22Rv1 (cell line): ENCODE results near the gene LARP4.

Source experiments
- H3K27ac ChIP-seq: fragments of 450-650 bp; 2 replicates; pipeline ENCODE4 v1.5.1; 2017
- ZFX ChIP-seq: fragments of 450-650 bp; IDR thresholded peaks from 2 replicates; pipeline ENCODE4 v1.6.1; 2017; ENCODE audit warnings: antibody characterized with exemption, borderline replicate concordance
- TF ChIP-seq, protein P1 (sequence below): fragments of 450-650 bp; IDR thresholded peaks from 2 replicates; pipeline ENCODE4 v1.5.1; 2017; ENCODE audit warnings: mild to moderate bottlenecking

LARP4 gene

DNA sequence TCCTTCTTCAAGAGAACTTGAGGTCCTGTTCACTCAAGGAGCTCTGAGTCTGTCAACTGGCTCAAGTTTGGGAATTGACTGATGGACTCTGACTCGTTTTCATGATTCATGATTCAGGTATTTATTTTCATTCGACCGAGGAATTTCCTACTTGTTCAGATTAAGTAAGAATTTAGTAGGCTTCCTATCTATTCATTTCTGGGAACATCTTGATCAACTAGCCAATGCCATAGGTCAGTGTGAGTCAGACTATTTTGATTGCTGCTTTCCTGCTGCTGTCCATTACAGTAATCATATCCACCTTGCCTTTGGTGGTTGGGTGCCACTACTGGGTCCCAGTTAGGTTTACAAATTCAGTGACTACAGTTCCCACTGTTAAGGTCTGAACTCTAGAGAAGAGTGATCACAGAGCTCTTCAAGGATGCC, 10.4 kb upstream of the LARP4 start:
- no peak overlapping the region for H3K27ac ChIP-seq
- TF ChIP-seq, protein P1, sequence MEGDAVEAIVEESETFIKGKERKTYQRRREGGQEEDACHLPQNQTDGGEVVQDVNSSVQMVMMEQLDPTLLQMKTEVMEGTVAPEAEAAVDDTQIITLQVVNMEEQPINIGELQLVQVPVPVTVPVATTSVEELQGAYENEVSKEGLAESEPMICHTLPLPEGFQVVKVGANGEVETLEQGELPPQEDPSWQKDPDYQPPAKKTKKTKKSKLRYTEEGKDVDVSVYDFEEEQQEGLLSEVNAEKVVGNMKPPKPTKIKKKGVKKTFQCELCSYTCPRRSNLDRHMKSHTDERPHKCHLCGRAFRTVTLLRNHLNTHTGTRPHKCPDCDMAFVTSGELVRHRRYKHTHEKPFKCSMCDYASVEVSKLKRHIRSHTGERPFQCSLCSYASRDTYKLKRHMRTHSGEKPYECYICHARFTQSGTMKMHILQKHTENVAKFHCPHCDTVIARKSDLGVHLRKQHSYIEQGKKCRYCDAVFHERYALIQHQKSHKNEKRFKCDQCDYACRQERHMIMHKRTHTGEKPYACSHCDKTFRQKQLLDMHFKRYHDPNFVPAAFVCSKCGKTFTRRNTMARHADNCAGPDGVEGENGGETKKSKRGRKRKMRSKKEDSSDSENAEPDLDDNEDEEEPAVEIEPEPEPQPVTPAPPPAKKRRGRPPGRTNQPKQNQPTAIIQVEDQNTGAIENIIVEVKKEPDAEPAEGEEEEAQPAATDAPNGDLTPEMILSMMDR = no peak
- TF ChIP-seq ZFX = no peak

GRCh38 chr12:50394469-50395029, 6.1 kb upstream of the LARP4 start:
- no peak for TF ChIP-seq ZFX
- TF ChIP-seq, protein P1 = no peak
- H3K27ac ChIP-seq = no peak overlapping the region

- no peak overlapping the region for H3K27ac ChIP-seq
- TF ChIP-seq, protein P1 = no peak
- TF ChIP-seq ZFX = no peak
Observed at GRCh38 chr12:50397117-50397650, 3.5 kb upstream of the LARP4 start.

DNA sequence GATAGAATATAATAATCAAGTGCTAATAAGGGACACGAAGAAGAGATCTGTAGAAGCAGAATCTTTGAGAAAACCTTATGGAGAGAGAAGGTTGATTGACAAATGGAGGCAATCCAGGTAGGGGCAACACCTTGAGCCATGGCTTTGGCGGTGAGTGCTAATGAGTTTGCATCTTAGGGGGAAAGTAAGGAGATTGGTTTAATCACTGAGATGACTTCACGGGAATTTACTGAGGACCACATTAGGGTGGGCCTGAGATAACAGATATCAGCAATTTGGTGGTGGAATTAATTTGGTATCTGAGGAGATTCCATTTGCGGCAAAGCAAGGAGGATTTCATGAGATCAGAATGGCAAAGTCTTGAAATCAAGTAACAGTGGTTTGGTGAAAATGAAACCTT, 1.8 kb upstream of the LARP4 start:
- TF ChIP-seq, protein P1 = no peak
- no peak for TF ChIP-seq ZFX
- H3K27ac ChIP-seq = no peak overlapping the region

DNA sequence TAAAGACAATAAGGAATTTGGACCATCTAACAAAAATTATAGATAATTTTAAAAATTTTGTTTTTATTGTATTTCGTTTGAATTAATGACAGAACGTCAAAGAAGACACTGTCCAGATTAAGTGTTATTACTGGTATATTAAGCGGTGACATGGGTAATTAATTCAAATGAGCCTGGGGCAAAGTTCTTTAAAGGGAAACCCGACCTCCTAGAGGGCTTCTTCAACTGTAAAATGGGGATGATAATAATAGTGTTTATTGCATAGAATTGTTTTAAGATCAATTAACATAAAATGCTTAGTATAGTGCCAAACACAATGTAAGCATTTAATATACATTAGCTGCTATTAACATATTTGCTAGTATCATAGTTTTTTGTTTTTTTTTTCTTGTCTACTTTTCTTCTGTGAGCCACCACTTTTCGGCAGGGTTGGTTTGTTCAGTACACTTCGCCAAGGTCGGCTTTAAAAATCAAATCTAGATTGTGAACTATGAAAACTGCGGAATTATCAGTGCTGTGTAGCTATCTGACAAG, 514 bp upstream of the LARP4 start:
- TF ChIP-seq, protein P1 = no peak
- TF ChIP-seq ZFX = no peak
- peak overlapping the region; percentile 96 for H3K27ac ChIP-seq

DNA sequence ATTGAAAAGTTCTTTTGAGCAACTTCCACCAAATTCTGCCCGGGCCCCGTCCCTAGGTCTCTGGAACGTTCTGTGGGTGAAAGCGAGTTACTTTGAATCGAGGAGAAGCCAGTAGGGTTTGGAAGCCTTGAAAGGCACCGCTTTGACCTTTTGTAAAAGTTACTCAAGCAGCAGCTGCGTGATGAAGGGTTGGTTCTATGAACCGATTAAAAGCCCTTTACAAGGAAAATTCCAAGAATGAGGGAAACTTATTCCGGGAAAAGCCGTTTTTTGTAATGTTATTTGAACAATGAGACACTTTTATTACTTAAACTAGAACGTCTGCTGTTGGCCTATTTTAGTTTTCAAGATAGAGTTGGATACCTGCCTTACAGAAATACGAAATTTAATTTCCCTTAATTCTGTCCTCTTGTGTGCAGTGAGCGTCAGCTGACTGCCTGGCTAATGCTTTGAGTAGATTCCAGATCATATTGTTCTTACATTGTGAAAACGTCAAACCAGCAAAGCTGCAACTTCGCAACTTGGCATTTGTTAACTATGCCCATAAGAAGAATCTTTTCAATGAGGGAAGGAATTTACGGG, 906 bp downstream of the LARP4 start:
- TF ChIP-seq, protein P1 = no peak
- TF ChIP-seq ZFX = no peak
- H3K27ac ChIP-seq = peak overlapping the region; percentile 96

DNA sequence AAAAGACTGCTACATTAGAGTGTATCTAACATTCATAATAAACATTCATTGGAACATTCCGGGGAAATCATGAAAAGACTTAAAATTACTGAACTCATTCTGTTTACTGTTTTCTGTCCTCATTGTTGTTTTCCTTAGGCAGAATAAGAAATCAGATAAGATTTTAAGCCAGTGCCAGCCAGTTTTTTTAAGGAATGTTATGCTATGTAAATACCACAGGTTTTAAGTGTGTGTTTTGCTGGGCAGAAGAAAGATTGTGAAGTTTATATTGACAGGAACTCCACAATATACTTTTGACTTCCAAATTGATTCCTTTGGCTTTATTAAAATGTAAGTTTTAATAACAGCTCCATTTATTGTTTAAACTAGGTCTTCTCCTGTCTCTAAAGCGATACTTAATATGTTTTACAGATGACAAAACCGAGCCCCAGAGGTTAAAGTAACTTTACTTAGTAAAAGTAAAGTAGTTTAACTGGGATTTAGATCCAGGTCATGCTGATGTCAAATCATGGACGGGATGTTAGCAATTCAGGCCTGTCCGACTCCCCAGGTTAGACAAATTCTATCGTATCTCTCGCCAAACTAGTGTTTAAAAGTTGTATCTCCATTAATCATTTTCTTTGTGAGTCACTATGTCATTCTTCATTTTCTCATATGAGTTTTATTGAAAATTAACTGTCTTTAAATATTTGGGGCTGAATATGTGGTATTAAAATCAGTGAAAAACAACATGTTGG, 1.7 kb downstream of the LARP4 start:
- peak overlapping the region; percentile 96 for H3K27ac ChIP-seq
- no peak for TF ChIP-seq ZFX
- TF ChIP-seq, protein P1 = no peak
